Measurements from ENCODE around the gene OR1L8. TPM values are rescaled to one million over a fixed set of nuclear protein-coding genes. Genes with fewer than 3 reads are reported as not detected.

The OR1L8 gene
- total and polyA plus RNA-seq, 8 donors: 0.55 TPM; not detected in 7

DNA sequence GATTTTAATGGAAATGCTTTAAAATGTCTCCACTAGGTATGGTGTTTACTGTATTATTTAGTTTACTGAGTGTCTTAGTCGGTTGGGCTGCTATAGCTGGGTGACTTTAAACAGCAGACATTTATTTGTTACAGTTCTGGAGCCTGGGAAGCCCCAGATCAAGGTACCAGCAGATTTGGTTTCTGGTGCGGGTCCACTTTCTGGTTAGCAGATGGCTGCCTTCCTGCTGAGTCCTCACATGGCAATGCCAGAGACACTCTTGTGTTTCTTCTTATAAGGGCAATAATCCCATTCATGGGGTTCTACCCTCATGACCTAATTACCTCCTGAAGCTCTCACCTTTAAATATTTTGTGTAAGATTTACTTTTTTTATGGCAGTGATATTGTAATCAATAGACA is 65.0 kb downstream of the OR1L8 start:
- WGBS, 5 donors: 52 to 64% (median 53%) methylated on average over 2 of the region's 2 CpGs
- TF ChIP-seq POLR2AphosphoS5 (IDR thresholded peaks at IDR 0.05): no peak
- TF ChIP-seq EP300 (IDR thresholded peaks at IDR 0.05): no peak
- no peak for TF ChIP-seq POLR2A (IDR thresholded peaks at IDR 0.05)
- TF ChIP-seq, protein P1, sequence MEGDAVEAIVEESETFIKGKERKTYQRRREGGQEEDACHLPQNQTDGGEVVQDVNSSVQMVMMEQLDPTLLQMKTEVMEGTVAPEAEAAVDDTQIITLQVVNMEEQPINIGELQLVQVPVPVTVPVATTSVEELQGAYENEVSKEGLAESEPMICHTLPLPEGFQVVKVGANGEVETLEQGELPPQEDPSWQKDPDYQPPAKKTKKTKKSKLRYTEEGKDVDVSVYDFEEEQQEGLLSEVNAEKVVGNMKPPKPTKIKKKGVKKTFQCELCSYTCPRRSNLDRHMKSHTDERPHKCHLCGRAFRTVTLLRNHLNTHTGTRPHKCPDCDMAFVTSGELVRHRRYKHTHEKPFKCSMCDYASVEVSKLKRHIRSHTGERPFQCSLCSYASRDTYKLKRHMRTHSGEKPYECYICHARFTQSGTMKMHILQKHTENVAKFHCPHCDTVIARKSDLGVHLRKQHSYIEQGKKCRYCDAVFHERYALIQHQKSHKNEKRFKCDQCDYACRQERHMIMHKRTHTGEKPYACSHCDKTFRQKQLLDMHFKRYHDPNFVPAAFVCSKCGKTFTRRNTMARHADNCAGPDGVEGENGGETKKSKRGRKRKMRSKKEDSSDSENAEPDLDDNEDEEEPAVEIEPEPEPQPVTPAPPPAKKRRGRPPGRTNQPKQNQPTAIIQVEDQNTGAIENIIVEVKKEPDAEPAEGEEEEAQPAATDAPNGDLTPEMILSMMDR (IDR thresholded peaks at IDR 0.05): no peak
- H3K9me3 ChIP-seq: no peaks in the 10 kb centered on the region
- H3K36me3 ChIP-seq: no peaks in the 10 kb centered on the region
- intact Hi-C loops (cut with DNase I; ENCODE audit: low total_unique reads): loop anchor here (10.0 kb wide), 1 partner anchor 57 kb away; no protein-coding TSS in a partner anchor
- H3K4me3 ChIP-seq: no peak overlapping the region
- no peaks in the 10 kb centered on the region for H3K27me3 ChIP-seq
- DNase-seq: no peak
- H3K4me1 ChIP-seq: no peaks in the 10 kb centered on the region
- no peak overlapping the region for H3K27ac ChIP-seq

Other genes starting within 250 kb of the OR1L8 start
- 10 to 100 TPM in 2 of 5 donors, 1 to 10 TPM in 3; 6.4 to 49.6 (median 8.1) TPM for gene PTGS1, start 212.4 kb downstream of the OR1L8 start, total RNA-seq
- 10 to 100 TPM; 14.8 to 19.4 (median 15.4) TPM for gene PTGS1, start 212.4 kb downstream of the OR1L8 start, polyA plus RNA-seq
- gene OR1J1, start 105.5 kb downstream of the OR1L8 start, total RNA-seq: not detected
- not detected for gene OR1J1, start 105.5 kb downstream of the OR1L8 start, polyA plus RNA-seq
- 1 to 10 TPM in 1 of 5 donors, not detected in 4; 6.4 TPM for gene OR1J2, start 72.6 kb downstream of the OR1L8 start, total RNA-seq
- gene OR1J2, start 72.6 kb downstream of the OR1L8 start, polyA plus RNA-seq: not detected
- gene OR1J4, start 64.2 kb downstream of the OR1L8 start, total RNA-seq: 1 to 10 TPM in 1 of 5 donors, not detected in 4; 3.3 TPM
- gene OR1J4, start 64.2 kb downstream of the OR1L8 start, polyA plus RNA-seq: not detected
- gene OR1N1, start 56.1 kb downstream of the OR1L8 start, total RNA-seq: not detected
- gene OR1N1, start 56.1 kb downstream of the OR1L8 start, polyA plus RNA-seq: not detected
- gene OR1N2, start 30.3 kb downstream of the OR1L8 start, total RNA-seq: not detected
- not detected for gene OR1N2, start 30.3 kb downstream of the OR1L8 start, polyA plus RNA-seq
- not detected for gene OR1Q1, start 31.4 kb upstream of the OR1L8 start, total RNA-seq
- not detected for gene OR1Q1, start 31.4 kb upstream of the OR1L8 start, polyA plus RNA-seq
- under 1 TPM in 1 of 5 donors, not detected in 4; 0.73 TPM for gene OR1B1, start 74.2 kb upstream of the OR1L8 start, total RNA-seq
- gene OR1B1, start 74.2 kb upstream of the OR1L8 start, polyA plus RNA-seq: not detected
- not detected for gene OR1L1, start 78.3 kb upstream of the OR1L8 start, total RNA-seq
- not detected for gene OR1L1, start 78.3 kb upstream of the OR1L8 start, polyA plus RNA-seq
- gene OR1L3, start 91.7 kb upstream of the OR1L8 start, total RNA-seq: not detected
- gene OR1L3, start 91.7 kb upstream of the OR1L8 start, polyA plus RNA-seq: not detected
- not detected for gene OR1L4, start 140.6 kb upstream of the OR1L8 start, total RNA-seq
- not detected for gene OR1L4, start 140.6 kb upstream of the OR1L8 start, polyA plus RNA-seq
- gene OR1L6, start 158.9 kb upstream of the OR1L8 start, total RNA-seq: not detected
- not detected for gene OR1L6, start 158.9 kb upstream of the OR1L8 start, polyA plus RNA-seq
- gene OR5C1, start 205.5 kb upstream of the OR1L8 start, total RNA-seq: not detected
- not detected for gene OR5C1, start 205.5 kb upstream of the OR1L8 start, polyA plus RNA-seq
- not detected for gene OR1K1, start 216.7 kb upstream of the OR1L8 start, total RNA-seq
- not detected for gene OR1K1, start 216.7 kb upstream of the OR1L8 start, polyA plus RNA-seq
- 10 to 100 TPM in 3 of 5 donors, 1 to 10 TPM in 2; 5.8 to 35.4 (median 11.6) TPM for gene PDCL, start 245.2 kb upstream of the OR1L8 start, total RNA-seq
- gene PDCL, start 245.2 kb upstream of the OR1L8 start, polyA plus RNA-seq: 10 to 100 TPM in 1 of 3 donors, 1 to 10 TPM in 2; 5.5 to 11.8 (median 10.0) TPM

All from stomach (tissue), 9 donors.